SU-DHL-6 (cell line): ENCODE data around the gene SHISA7.

Experiments
- H2AFZ ChIP-seq: fragments of 200-600 bp; sonication (generic); 2 replicates; pipeline ENCODE4 v1.6.1; 2014; ENCODE audit warnings: low read depth, mild to moderate bottlenecking, moderate library complexity, mixed read lengths, antibody characterized with exemption, low read length; ENCODE audit not compliant: severe bottlenecking
- H3F3A ChIP-seq: fragments of 200-600 bp; shearing (Covaris generic); 2 replicates; pipeline ENCODE4 v1.6.0; 2016; ENCODE audit warnings: antibody characterized with exemption, mild to moderate bottlenecking; ENCODE audit not compliant: insufficient read depth
- H3K27ac ChIP-seq: fragments of 200-600 bp; sonication (generic); 2 replicates; pipeline ENCODE4 v1.5.1; 2016; ENCODE audit warnings: low read depth, mild to moderate bottlenecking, low read length, moderate library complexity, mixed read lengths
- H3K27me3 ChIP-seq: fragments of 200-600 bp; sonication (generic), shearing (Covaris generic); 2 replicates; pipeline ENCODE4 v1.6.0; 2014; ENCODE audit warnings: mild to moderate bottlenecking, low read length
- H3K36me3 ChIP-seq: fragments of 200-600 bp; sonication (generic); 2 replicates; pipeline ENCODE4 v1.6.1; 2014; ENCODE audit warnings: mild to moderate bottlenecking, low read length, mixed read lengths
- H3K4me2 ChIP-seq: fragments of 300-600, 200-600 bp; shearing (Covaris generic), sonication (generic); 2 replicates; pipeline ENCODE4 v1.6.0; 2014; ENCODE audit warnings: low read length, low read depth, mild to moderate bottlenecking; ENCODE audit not compliant: poor library complexity, severe bottlenecking
- H3K4me3 ChIP-seq: fragments of 200-600 bp; sonication (generic); 2 replicates; pipeline ENCODE4 v1.5.1; 2014; ENCODE audit warnings: antibody characterized with exemption, low read length, mild to moderate bottlenecking, mixed read lengths; ENCODE audit not compliant: insufficient read depth, poor library complexity, severe bottlenecking
- H3K79me2 ChIP-seq: fragments of 200-600 bp; sonication (generic); 2 replicates; pipeline ENCODE4 v1.6.1; 2014; ENCODE audit warnings: mild to moderate bottlenecking, low read length, moderate library complexity; ENCODE audit not compliant: insufficient read depth
- H3K9ac ChIP-seq: fragments of 200-600 bp; sonication (generic); 2 replicates; pipeline ENCODE4 v1.7.0; 2014; ENCODE audit warnings: mild to moderate bottlenecking, low read length
- H3K9me2 ChIP-seq: fragments of 200-600 bp; sonication (generic); replicated peaks from 2 replicates; pipeline ENCODE4 v1.6.1; 2014; ENCODE audit warnings: low read length; ENCODE audit not compliant: insufficient read depth
- H3K9me3 ChIP-seq: fragments of 200-600 bp; sonication (generic); 2 replicates; pipeline ENCODE4 v1.6.1; 2014; ENCODE audit warnings: low read length, mixed read lengths; ENCODE audit not compliant: insufficient read depth
- H4K20me1 ChIP-seq: fragments of 200-600 bp; sonication (generic); 2 replicates; pipeline ENCODE4 v1.6.1; 2014; ENCODE audit warnings: low read depth, mild to moderate bottlenecking, antibody characterized with exemption, low read length, moderate library complexity, mixed read lengths
- CTCF ChIP-seq: fragments of 200-600 bp; sonication (generic); IDR thresholded peaks from one replicate; pipeline ENCODE4 v1.5.1; 2017; ENCODE audit warnings: antibody characterized with exemption, mild to moderate bottlenecking, low read length, moderate library complexity; ENCODE audit not compliant: insufficient read depth, poor library complexity, severe bottlenecking
- EZH2phosphoT487 ChIP-seq: fragments of 200-600 bp; sonication (generic), shearing (Covaris generic); conservative IDR thresholded peaks from 2 replicates; pipeline ENCODE4 v1.6.1; 2018; ENCODE audit warnings: mild to moderate bottlenecking, antibody characterized with exemption, low read length, moderate library complexity, mixed read lengths

SHISA7 gene

GRCh38 chr19:55443045-55443823, at the start of gene SHISA7:
Gene SHISA7, minus strand, starts transcription at chr19:55443300. Its CDS starts 437 bp downstream, at chr19:55442863.
- Histone ChIP-seq H3K4me2 (no peak within 1 kb of the TSS), H4K20me1 (no peaks in the 10 kb centered on the region), H2AFZ (no peak within 1 kb of the TSS), H3K36me3 (no peaks in the 10 kb centered on the region), H3F3A (0 out of 2 replicates have a peak, but pooled peaks cover 9% of the 10 kb centered on the region), H3K4me3 (no peak within 1 kb of the TSS), H3K9ac (no peak within 1 kb of the TSS), H3K79me2 (no peaks in the 10 kb centered on the region), H3K27me3 (no peaks in the 10 kb centered on the region), H3K9me2 (no peaks in the 10 kb centered on the region), H3K27ac (no peak within 1 kb of the TSS), H3K9me3 (no peaks in the 10 kb centered on the region)
- TF ChIP-seq CTCF (no peak), EZH2phosphoT487 (no peak)

GRCh38 chr19:55492362-55492944, 49.4 kb upstream of the SHISA7 start:
- no peak overlapping the region for H3K4me2 ChIP-seq
- H3K9ac ChIP-seq, result no peak overlapping the region
- TF ChIP-seq EZH2phosphoT487 (no peak), CTCF (no peak)
- H3K9me2 ChIP-seq, result no peaks in the 10 kb centered on the region
- no peak overlapping the region for H3K27ac ChIP-seq
- H3K36me3 ChIP-seq, result no peaks in the 10 kb centered on the region
- H2AFZ ChIP-seq, result no peak overlapping the region
- no peaks in the 10 kb centered on the region for H3K79me2 ChIP-seq
- no peaks in the 10 kb centered on the region for H3K9me3 ChIP-seq
- no peak overlapping the region for H3K4me3 ChIP-seq
- no peaks in the 10 kb centered on the region for H3K27me3 ChIP-seq
- H3F3A ChIP-seq, result no peaks in the 10 kb centered on the region
- no peaks in the 10 kb centered on the region for H4K20me1 ChIP-seq

GRCh38 chr19:55491546-55492360, 48.7 kb upstream of the SHISA7 start:
- no peak overlapping the region for H3K4me2 ChIP-seq
- no peaks in the 10 kb centered on the region for H3K9me3 ChIP-seq
- H3K79me2 ChIP-seq, result no peaks in the 10 kb centered on the region
- H3F3A ChIP-seq, result 0 out of 2 replicates have a peak, but pooled peaks cover 3% of the 10 kb centered on the region
- TF ChIP-seq CTCF (no peak), EZH2phosphoT487 (no peak)
- H3K9me2 ChIP-seq, result no peaks in the 10 kb centered on the region
- H3K4me3 ChIP-seq, result no peak overlapping the region
- no peak overlapping the region for H3K9ac ChIP-seq
- H3K36me3 ChIP-seq, result no peaks in the 10 kb centered on the region
- H3K27ac ChIP-seq, result no peak overlapping the region
- H4K20me1 ChIP-seq, result no peaks in the 10 kb centered on the region
- H3K27me3 ChIP-seq, result no peaks in the 10 kb centered on the region
- H2AFZ ChIP-seq, result no peak overlapping the region
